Activated CD4-positive, alpha-beta memory T cell treated with anti-CD3 and anti-CD28 coated beads for 36 hours (primary cell): ENCODE measurements around the gene ASIC2. TPM values are rescaled to one million over a fixed set of nuclear protein-coding genes. Genes with fewer than 3 reads are reported as not detected.

Experiments
- CTCF ChIA-PET: fragments of 350-600 bp; sonication (Branson Sonifier 250); formaldehyde crosslinking; loops from one replicate; lab custom pipeline; 2021; ENCODE audit warnings: antibody characterized with exemption, inconsistent platforms; lab: Charles Lee
- POLR2A ChIA-PET: fragments of 350-600 bp; sonication (Branson Sonifier 250); formaldehyde crosslinking; loops from one replicate; lab custom pipeline; 2021; ENCODE audit warnings: antibody characterized with exemption; lab: Charles Lee
- DNase-seq: peaks from one replicate; pipeline ENCODE4 v3.0.0-alpha.2; 2020
- H3K27ac Mint-ChIP-seq: one replicate; pipeline ENCODE4 v1.8.0; 2021; ENCODE audit warnings: mixed read lengths
- H3K27me3 Mint-ChIP-seq: one replicate; pipeline ENCODE4 v1.8.0; 2021; ENCODE audit warnings: mixed read lengths
- H3K36me3 Mint-ChIP-seq: one replicate; pipeline ENCODE4 v1.8.0; 2021; ENCODE audit warnings: mixed read lengths
- H3K4me1 Mint-ChIP-seq: one replicate; pipeline ENCODE4 v1.8.0; 2021; ENCODE audit warnings: low read depth, mixed read lengths
- H3K4me3 Mint-ChIP-seq: one replicate; pipeline ENCODE4 v1.8.0; 2021; ENCODE audit warnings: mild to moderate bottlenecking, mixed read lengths
- H3K9me3 Mint-ChIP-seq: one replicate; pipeline ENCODE4 v1.8.0; 2021; ENCODE audit warnings: mixed read lengths
- intact Hi-C: fragments of 100-400 bp; cut with micrococcal nuclease; formaldehyde crosslinking; loops from one replicate; pipeline ENCODE4 v1.15.1; 2023
- total RNA-seq, 2 experiments: library from RNA; stranded (reverse); gene quantifications; one replicate each; pipeline ENCODE4 v1.2.3, GENCODE V29; 2021

Gene ASIC2
- total RNA-seq, 2 experiments from 2014 or later = not detected

DNA sequence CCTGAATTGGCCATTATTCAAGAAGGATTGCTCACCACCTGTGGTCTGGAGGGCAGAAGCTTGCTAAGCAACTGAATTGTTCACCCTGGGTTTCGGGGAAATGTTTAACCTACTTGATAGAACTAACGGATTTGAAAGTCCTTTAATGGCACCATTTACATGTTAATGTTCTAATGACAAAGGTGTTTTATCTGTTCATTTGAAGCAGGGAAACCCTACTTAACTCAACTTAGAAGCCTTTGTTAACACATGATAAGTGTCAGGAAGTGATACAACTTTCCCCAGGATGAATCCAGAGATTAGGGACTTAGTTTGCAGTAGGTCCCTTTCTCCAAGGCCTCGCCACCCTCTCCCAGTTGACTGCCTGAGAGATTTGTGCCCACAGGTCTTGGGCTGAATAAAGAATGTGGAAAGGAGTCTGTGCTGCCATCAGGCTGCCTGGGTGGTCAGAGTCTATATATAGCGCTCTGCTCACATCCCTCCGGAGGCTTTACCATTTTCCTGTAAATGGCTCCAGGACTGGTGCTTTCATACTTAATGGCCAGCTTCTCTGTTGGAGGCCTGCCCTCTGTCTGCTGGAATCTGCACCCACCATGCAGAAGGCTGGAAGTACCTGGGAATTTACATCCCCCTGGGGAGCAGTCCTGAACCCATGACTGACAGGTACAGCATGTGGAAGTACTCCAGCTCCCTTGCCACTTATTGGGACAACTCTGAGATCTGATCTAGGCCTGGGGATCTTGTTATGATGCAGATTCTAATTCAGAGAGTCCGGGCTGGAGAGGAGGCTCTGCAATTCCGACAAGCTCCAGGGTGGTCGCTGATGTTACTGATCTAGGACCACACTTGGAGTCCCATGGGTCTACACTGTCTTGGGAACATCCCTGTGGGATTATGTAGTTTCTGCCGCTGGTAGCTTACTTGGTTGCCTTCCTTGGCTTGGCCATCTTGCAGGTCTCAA is 99.9 kb downstream of the ASIC2 start:
- H3K4me3 Mint-ChIP-seq = no peak overlapping the region
- ChIA-PET POLR2A (no interaction called here), CTCF (interaction anchor here (0.6 kb wide), 1 partner anchor 98 kb away, joined by 3 read pairs; no protein-coding TSS in a partner anchor)
- H3K27ac Mint-ChIP-seq = no peak overlapping the region
- H3K36me3 Mint-ChIP-seq = no peaks in the 10 kb centered on the region
- H3K4me1 Mint-ChIP-seq = no peaks in the 10 kb centered on the region
- H3K27me3 Mint-ChIP-seq = peaks cover 10% of the 10 kb centered on the region
- DNase-seq = no peak
- intact Hi-C loops = no loop called here
- H3K9me3 Mint-ChIP-seq = no peaks in the 10 kb centered on the region

DNA sequence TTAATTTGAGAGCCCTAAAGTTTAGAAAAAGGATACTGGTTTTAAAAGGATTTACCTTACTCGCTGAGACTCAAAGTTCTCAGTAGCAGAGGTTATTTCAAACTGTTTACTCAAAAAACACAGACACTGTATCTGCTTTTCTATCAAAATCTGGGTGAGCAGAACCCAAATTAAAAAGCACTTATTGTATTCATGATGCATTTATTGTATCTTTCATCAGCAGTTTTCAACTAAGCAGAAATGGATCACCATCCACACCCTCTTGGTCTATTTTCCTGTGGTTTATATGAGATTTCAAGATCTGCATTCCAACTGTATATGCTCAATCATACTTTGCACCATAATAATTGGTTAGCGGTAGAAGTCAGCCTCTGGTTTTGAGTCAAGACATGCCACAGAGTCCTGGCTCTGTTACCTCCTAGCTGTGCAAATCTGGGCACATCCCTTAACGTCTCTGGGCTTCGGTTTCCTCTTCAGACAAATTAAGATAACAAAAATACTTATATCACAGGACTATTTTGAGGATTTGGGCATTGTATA is 109.5 kb downstream of the ASIC2 start:
- peaks cover 22% of the 10 kb centered on the region for H3K27me3 Mint-ChIP-seq
- no peaks in the 10 kb centered on the region for H3K4me1 Mint-ChIP-seq
- no peak overlapping the region for H3K27ac Mint-ChIP-seq
- POLR2A ChIA-PET = no interaction called here
- intact Hi-C loops = no loop called here
- CTCF ChIA-PET = no interaction called here
- no peaks in the 10 kb centered on the region for H3K9me3 Mint-ChIP-seq
- H3K4me3 Mint-ChIP-seq = no peak overlapping the region
- no peak for DNase-seq
- no peaks in the 10 kb centered on the region for H3K36me3 Mint-ChIP-seq

DNA sequence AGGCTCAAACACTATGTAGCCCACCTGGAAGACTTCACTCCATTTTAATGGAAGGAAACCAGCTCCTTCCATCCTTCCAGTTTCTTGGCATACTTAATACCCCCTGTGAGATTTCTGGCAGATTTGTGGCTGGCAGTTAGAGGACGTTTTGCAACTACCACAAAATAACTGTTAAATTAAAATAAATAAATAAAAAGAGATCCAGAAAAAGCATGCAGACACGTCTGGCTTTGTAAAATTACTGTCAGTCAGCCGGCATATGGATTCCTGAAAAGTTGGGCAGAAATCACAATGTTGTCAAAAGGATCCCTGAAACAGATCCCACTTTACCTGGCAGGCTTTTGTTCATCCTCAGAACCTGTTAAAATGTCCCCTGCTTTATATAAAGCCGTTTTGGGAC is 113.9 kb downstream of the ASIC2 start:
- DNase-seq = no peak
- Mint-ChIP-seq H3K9me3 (no peaks in the 10 kb centered on the region), H3K4me3 (no peak overlapping the region), H3K4me1 (no peaks in the 10 kb centered on the region), H3K27ac (no peak overlapping the region), H3K27me3 (peaks cover 16% of the 10 kb centered on the region), H3K36me3 (no peaks in the 10 kb centered on the region)
- POLR2A ChIA-PET = no interaction called here
- intact Hi-C loops = no loop called here
- CTCF ChIA-PET = interaction anchor here (0.9 kb wide), 1 partner anchor 340 kb away, joined by 3 read pairs; no protein-coding TSS in a partner anchor

DNA sequence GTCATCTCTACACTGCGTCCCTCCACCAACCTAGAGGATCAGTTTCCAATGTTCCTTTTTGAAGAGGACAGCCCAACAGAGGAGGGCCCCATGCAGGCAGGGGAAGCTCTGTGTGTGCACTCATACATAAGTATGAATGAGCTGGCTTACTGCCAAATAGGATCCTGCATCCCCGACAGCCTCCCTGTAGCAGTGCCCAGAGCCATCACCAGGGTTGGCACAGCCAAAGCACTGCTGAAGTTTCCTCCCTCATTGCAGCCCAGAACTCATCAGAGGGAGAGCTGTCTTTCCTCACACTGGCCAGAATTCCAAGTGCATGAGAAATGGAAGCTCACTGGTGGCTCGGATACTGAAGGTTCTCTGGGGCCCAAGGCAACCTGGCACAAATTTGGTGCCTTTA is 114.4 kb downstream of the ASIC2 start:
- Mint-ChIP-seq H3K27me3 (peaks cover 14% of the 10 kb centered on the region), H3K9me3 (no peaks in the 10 kb centered on the region), H3K36me3 (no peaks in the 10 kb centered on the region), H3K4me1 (no peaks in the 10 kb centered on the region), H3K4me3 (no peak overlapping the region), H3K27ac (no peak overlapping the region)
- ChIA-PET POLR2A (no interaction called here), CTCF (interaction anchor here (0.9 kb wide), 1 partner anchor 340 kb away, joined by 3 read pairs; no protein-coding TSS in a partner anchor)
- no peak for DNase-seq
- intact Hi-C loops = no loop called here

DNA sequence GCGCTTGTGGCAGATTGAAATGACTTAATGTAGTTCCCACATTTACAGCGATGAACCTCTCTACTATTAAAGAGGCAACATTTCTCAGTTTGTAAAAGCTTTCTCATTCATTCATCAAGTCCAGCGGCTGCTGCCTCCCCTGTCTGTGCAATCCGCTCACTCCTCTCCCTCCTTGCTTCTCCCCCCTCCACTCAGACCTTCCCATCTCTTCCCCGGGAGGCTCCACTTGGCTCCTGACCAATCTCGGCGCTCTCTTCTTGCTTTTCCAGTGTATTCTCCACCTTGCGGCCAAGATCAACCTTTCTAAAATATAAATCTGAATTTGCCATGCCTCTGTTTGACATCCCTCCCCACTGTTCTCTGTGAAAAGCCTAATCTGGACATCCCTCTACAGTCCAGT is 117.5 kb downstream of the ASIC2 start:
- intact Hi-C loops = no loop called here
- H3K4me3 Mint-ChIP-seq = no peak overlapping the region
- CTCF ChIA-PET = no interaction called here
- no peaks in the 10 kb centered on the region for H3K4me1 Mint-ChIP-seq
- no peak overlapping the region for H3K27ac Mint-ChIP-seq
- H3K9me3 Mint-ChIP-seq = no peaks in the 10 kb centered on the region
- H3K27me3 Mint-ChIP-seq = peaks cover 8% of the 10 kb centered on the region
- H3K36me3 Mint-ChIP-seq = no peaks in the 10 kb centered on the region
- no peak for DNase-seq
- POLR2A ChIA-PET = no interaction called here

DNA sequence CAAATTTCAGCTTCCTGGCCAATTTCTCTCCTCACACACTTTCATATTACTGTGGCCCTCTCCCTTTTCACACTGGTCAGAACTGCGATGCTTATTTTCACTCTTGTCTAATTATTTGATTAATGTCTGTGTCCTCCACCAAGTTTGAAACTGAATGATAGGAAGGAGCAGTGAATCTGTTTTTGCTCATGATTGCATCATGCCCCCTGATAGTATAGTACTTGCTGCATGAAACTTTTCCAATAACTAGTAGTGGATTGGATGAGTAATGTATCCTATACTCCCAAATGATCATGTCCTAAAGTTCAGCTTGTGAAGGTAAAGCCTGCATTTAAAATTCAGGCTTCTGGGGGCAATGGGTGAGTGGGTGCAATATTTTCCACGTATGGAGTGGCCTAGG is 121.2 kb downstream of the ASIC2 start:
- no peak for DNase-seq
- ChIA-PET POLR2A (no interaction called here), CTCF (no interaction called here)
- H3K36me3 Mint-ChIP-seq = no peaks in the 10 kb centered on the region
- no peak overlapping the region for H3K4me3 Mint-ChIP-seq
- intact Hi-C loops = no loop called here
- peaks cover 6% of the 10 kb centered on the region for H3K27me3 Mint-ChIP-seq
- H3K9me3 Mint-ChIP-seq = no peaks in the 10 kb centered on the region
- H3K4me1 Mint-ChIP-seq = no peaks in the 10 kb centered on the region
- no peak overlapping the region for H3K27ac Mint-ChIP-seq

DNA sequence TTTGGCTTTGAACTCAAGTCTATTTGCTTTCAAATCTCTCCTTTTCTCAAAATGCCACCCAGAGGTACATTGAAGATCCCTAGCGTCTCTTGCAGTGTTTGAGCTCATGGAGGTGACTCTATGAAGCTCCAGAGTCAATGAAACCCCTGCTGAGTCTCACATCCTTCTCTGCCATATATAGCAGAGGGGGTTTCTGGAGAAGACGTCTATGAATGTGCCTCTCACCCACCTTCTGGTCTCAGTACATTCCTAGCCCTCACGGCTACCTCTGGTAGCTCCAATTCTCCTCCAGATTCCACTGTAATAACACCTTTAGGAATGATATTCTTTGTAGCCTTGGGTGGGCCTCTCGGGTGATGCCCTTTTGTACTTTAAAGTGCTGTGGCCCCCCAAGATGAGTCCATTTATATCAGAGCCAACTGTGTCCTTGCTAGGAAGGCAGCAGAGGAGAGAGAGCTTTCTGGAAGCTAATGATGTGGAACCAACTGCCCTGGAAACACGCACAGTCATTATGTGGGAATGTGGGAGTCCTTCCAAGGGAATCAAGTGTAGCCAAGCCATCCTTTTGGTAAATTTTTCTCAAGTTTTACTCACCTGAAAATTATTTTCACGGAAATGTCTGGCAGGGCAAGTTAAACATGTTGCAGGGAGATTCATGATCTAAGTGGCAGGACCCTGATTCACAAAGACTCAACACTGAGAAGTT is 123.4 kb downstream of the ASIC2 start:
- H3K4me3 Mint-ChIP-seq = no peak overlapping the region
- no peak for DNase-seq
- H3K9me3 Mint-ChIP-seq = no peaks in the 10 kb centered on the region
- peaks cover 9% of the 10 kb centered on the region for H3K27me3 Mint-ChIP-seq
- no peak overlapping the region for H3K27ac Mint-ChIP-seq
- intact Hi-C loops = no loop called here
- POLR2A ChIA-PET = no interaction called here
- H3K4me1 Mint-ChIP-seq = no peaks in the 10 kb centered on the region
- CTCF ChIA-PET = interaction anchor here (0.6 kb wide), 1 partner anchor 613 kb away, joined by 4 read pairs; no protein-coding TSS in a partner anchor
- no peaks in the 10 kb centered on the region for H3K36me3 Mint-ChIP-seq

DNA sequence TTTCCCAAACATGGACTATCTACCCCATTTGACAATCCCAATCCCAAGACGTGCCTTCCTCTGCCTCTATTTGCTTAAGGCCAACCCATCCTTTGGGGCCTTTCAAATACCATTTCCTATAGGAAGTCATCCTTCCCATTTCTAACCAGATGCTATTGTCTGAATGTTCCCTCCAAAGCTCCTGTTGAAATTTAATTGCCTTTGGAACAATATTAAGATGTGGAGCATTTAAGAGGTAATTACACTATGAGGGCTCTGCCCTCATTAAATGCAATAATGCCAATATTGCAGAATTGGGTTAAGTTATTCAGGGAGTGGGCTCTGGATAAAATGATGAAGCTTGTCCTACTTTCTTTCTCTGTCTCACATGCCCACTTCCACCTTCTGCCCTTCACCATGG is 125.4 kb downstream of the ASIC2 start:
- DNase-seq = no peak
- POLR2A ChIA-PET = no interaction called here
- peaks cover 17% of the 10 kb centered on the region for H3K27me3 Mint-ChIP-seq
- no peaks in the 10 kb centered on the region for H3K36me3 Mint-ChIP-seq
- H3K4me1 Mint-ChIP-seq = no peaks in the 10 kb centered on the region
- intact Hi-C loops = no loop called here
- CTCF ChIA-PET = no interaction called here
- H3K27ac Mint-ChIP-seq = no peak overlapping the region
- H3K4me3 Mint-ChIP-seq = no peak overlapping the region
- no peaks in the 10 kb centered on the region for H3K9me3 Mint-ChIP-seq

DNA sequence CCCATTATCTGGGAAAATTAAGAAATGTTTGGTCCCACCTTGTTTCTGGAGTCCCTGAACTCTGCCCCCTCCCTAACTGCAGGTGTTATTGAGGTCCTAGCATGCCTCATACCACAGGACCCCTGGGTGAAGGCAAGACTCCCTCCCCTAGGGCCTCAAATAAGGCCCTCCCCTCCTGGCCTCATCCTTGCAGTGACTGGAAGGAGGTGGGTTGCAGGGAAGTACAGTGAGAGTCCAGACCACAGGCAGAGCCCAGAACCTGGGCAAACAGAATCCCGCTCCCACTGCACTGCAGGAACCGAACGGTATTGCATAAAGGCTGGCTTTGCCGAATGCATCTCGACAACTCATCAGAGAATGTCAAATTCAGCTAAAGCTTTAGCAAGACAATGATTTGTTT is 126.6 kb downstream of the ASIC2 start:
- intact Hi-C loops = no loop called here
- POLR2A ChIA-PET = no interaction called here
- CTCF ChIA-PET = no interaction called here

DNA sequence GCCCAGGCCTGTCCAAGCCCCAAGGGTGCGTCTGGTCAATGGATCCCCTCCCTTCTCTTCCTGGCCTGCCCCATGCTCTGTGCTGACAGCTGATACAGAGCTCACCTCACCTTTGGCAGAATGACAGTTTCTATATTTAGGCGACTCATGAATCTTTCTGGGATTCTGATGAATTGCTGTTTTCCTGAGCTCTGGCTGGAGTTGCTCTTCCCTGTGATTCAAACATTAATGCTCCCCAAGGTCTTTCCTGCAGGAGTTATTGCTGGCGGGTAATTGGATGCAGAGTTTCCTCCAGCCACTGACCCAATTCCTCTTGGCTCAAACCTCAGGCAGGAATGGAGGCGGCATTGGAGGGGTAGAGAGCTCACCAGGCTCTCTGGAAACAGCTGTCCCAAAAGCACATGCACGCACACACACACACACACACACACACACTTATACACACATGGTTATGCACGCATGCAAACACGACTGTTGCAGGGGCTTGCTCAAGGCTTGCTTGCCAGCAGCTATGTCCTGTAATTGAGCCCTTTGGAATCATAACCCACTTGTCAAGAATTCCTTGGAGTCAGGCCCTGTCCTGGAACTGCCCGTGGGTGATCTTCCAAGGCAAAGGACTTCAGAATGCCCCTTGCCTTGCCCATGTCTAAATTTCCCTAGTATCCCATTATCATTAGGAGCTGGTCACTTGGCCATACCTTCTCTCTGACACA is 128.8 kb downstream of the ASIC2 start:
- no peak for DNase-seq
- intact Hi-C loops = no loop called here
- peaks cover 20% of the 10 kb centered on the region for H3K27me3 Mint-ChIP-seq
- H3K4me1 Mint-ChIP-seq = no peaks in the 10 kb centered on the region
- ChIA-PET CTCF (interaction anchor here (0.5 kb wide), 1 partner anchor 166 kb away, joined by 3 read pairs; no protein-coding TSS in a partner anchor), POLR2A (no interaction called here)
- no peaks in the 10 kb centered on the region for H3K9me3 Mint-ChIP-seq
- H3K27ac Mint-ChIP-seq = no peak overlapping the region
- H3K36me3 Mint-ChIP-seq = no peaks in the 10 kb centered on the region
- H3K4me3 Mint-ChIP-seq = no peak overlapping the region

More for the DNA sequence above, 126.6 kb downstream of the ASIC2 start:
- Mint-ChIP-seq H3K4me1 (no peaks in the 10 kb centered on the region), H3K36me3 (no peaks in the 10 kb centered on the region), H3K27me3 (peaks cover 20% of the 10 kb centered on the region), H3K9me3 (no peaks in the 10 kb centered on the region), H3K27ac (no peak overlapping the region), H3K4me3 (no peak overlapping the region)
- DNase-seq = no peak

DNA sequence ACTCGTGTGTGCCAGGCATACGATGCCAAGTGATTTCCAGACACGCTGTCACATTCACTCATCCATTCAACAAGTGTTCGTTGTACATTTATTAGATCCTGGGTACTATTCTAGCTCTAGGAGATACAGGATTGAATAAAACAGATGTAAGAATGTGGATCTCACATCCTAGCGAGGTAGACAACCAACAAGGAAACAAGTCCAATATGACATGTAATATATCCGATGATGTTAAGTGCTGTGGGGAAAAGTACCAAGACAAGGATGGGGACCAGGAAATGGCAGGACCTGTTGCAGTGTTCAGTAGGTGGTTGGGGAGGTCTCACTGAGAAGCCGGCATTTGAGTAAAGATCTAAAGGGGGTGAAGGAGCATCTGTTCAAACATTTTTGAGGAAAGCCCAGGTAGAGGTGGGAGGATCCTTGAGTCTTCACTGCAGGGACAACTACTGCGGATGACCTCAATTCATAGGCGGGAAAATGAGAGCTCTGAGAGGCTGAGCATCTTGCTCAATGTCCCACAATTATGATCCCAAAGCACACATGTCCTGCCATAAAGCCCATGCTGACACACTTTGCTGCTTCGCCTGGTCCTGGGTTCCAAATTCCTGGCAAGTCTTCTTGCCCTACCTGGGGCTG is 129.4 kb downstream of the ASIC2 start:
- no peak for DNase-seq
- POLR2A ChIA-PET = no interaction called here
- H3K36me3 Mint-ChIP-seq = no peaks in the 10 kb centered on the region
- CTCF ChIA-PET = no interaction called here
- no peaks in the 10 kb centered on the region for H3K4me1 Mint-ChIP-seq
- H3K27ac Mint-ChIP-seq = no peak overlapping the region
- peaks cover 20% of the 10 kb centered on the region for H3K27me3 Mint-ChIP-seq
- intact Hi-C loops = no loop called here
- H3K4me3 Mint-ChIP-seq = no peak overlapping the region
- H3K9me3 Mint-ChIP-seq = no peaks in the 10 kb centered on the region
